ENCODE data around the gene NR2E3.

Gene NR2E3

GRCh38 chr15:71784719-71785118, 25.6 kb upstream of the NR2E3 start:
- H3K4me1 Mint-ChIP-seq (ENCODE audit: low read depth): peaks cover 17% of the 10 kb centered on the region
- no peaks in the 10 kb centered on the region for H3K9me3 Mint-ChIP-seq
- H3K27me3 Mint-ChIP-seq (ENCODE audit: low read depth): peaks cover 27% of the 10 kb centered on the region
- no peaks in the 10 kb centered on the region for H3K36me3 Mint-ChIP-seq (ENCODE audit: low read depth)
- no peak overlapping the region for H3K4me3 Mint-ChIP-seq
- no peak overlapping the region for H3K27ac Mint-ChIP-seq

- Mint-ChIP-seq H3K4me1 (ENCODE audit: low read depth) (peaks cover 7% of the 10 kb centered on the region), H3K27ac (no peak overlapping the region), H3K9me3 (no peaks in the 10 kb centered on the region), H3K4me3 (no peak overlapping the region), H3K27me3 (ENCODE audit: low read depth) (peaks cover 17% of the 10 kb centered on the region), H3K36me3 (ENCODE audit: low read depth) (no peaks in the 10 kb centered on the region)
Observed at GRCh38 chr15:71785996-71786395, 24.4 kb upstream of the NR2E3 start.

- Mint-ChIP-seq H3K27ac (no peak overlapping the region), H3K9me3 (no peaks in the 10 kb centered on the region), H3K36me3 (ENCODE audit: low read depth) (no peaks in the 10 kb centered on the region), H3K4me3 (no peak overlapping the region), H3K4me1 (ENCODE audit: low read depth) (peaks cover under 1% of the 10 kb centered on the region), H3K27me3 (ENCODE audit: low read depth) (peaks cover 11% of the 10 kb centered on the region)
Observed at GRCh38 chr15:71786673-71787072, 23.7 kb upstream of the NR2E3 start.

GRCh38 chr15:71788646-71789579, 21.4 kb upstream of the NR2E3 start:
- H3K4me3 Mint-ChIP-seq: no peak overlapping the region
- H3K27me3 Mint-ChIP-seq (ENCODE audit: low read depth): peaks cover 11% of the 10 kb centered on the region
- H3K9me3 Mint-ChIP-seq: no peaks in the 10 kb centered on the region

GRCh38 chr15:71789616-71790015, 20.7 kb upstream of the NR2E3 start:
- H3K4me1 Mint-ChIP-seq (ENCODE audit: low read depth): no peaks in the 10 kb centered on the region
- H3K4me3 Mint-ChIP-seq: no peak overlapping the region
- H3K27me3 Mint-ChIP-seq (ENCODE audit: low read depth): peaks cover 10% of the 10 kb centered on the region
- no peak overlapping the region for H3K27ac Mint-ChIP-seq
- H3K36me3 Mint-ChIP-seq (ENCODE audit: low read depth): no peaks in the 10 kb centered on the region
- H3K9me3 Mint-ChIP-seq: no peaks in the 10 kb centered on the region

More at GRCh38 chr15:71788646-71789579, 21.4 kb upstream of the NR2E3 start:
- Mint-ChIP-seq H3K27ac (no peak overlapping the region), H3K4me1 (ENCODE audit: low read depth) (no peaks in the 10 kb centered on the region), H3K36me3 (ENCODE audit: low read depth) (no peaks in the 10 kb centered on the region)

- Mint-ChIP-seq H3K4me1 (ENCODE audit: low read depth) (no peaks in the 10 kb centered on the region), H3K9me3 (no peaks in the 10 kb centered on the region), H3K27ac (no peak overlapping the region), H3K27me3 (ENCODE audit: low read depth) (peaks cover 6% of the 10 kb centered on the region), H3K4me3 (no peak overlapping the region), H3K36me3 (ENCODE audit: low read depth) (no peaks in the 10 kb centered on the region)
Observed at GRCh38 chr15:71790081-71790480, 20.3 kb upstream of the NR2E3 start.

GRCh38 chr15:71791975-71792374, 18.4 kb upstream of the NR2E3 start:
- Mint-ChIP-seq H3K27me3 (ENCODE audit: low read depth) (no peaks in the 10 kb centered on the region), H3K36me3 (ENCODE audit: low read depth) (no peaks in the 10 kb centered on the region), H3K4me1 (ENCODE audit: low read depth) (no peaks in the 10 kb centered on the region), H3K27ac (no peak overlapping the region), H3K9me3 (no peaks in the 10 kb centered on the region), H3K4me3 (no peak overlapping the region)

- Mint-ChIP-seq H3K27ac (no peak overlapping the region), H3K27me3 (ENCODE audit: low read depth) (no peaks in the 10 kb centered on the region), H3K4me1 (ENCODE audit: low read depth) (no peaks in the 10 kb centered on the region), H3K36me3 (ENCODE audit: low read depth) (no peaks in the 10 kb centered on the region), H3K4me3 (no peak overlapping the region), H3K9me3 (no peaks in the 10 kb centered on the region)
Observed at GRCh38 chr15:71792521-71792920, 17.8 kb upstream of the NR2E3 start.

- H3K27ac Mint-ChIP-seq: no peak overlapping the region
Observed at GRCh38 chr15:71798641-71799040, 11.7 kb upstream of the NR2E3 start.

GRCh38 chr15:71800190-71800589, 10.2 kb upstream of the NR2E3 start:
- no peak overlapping the region for H3K27ac Mint-ChIP-seq
- no peaks in the 10 kb centered on the region for H3K36me3 Mint-ChIP-seq (ENCODE audit: low read depth)
- H3K9me3 Mint-ChIP-seq: no peaks in the 10 kb centered on the region
- H3K4me1 Mint-ChIP-seq (ENCODE audit: low read depth): no peaks in the 10 kb centered on the region
- H3K27me3 Mint-ChIP-seq (ENCODE audit: low read depth): peaks cover 9% of the 10 kb centered on the region
- H3K4me3 Mint-ChIP-seq: no peak overlapping the region

More at GRCh38 chr15:71798641-71799040, 11.7 kb upstream of the NR2E3 start:
- Mint-ChIP-seq H3K4me3 (no peak overlapping the region), H3K4me1 (ENCODE audit: low read depth) (no peaks in the 10 kb centered on the region), H3K36me3 (ENCODE audit: low read depth) (no peaks in the 10 kb centered on the region), H3K9me3 (no peaks in the 10 kb centered on the region), H3K27me3 (ENCODE audit: low read depth) (peaks cover 9% of the 10 kb centered on the region)

- no peaks in the 10 kb centered on the region for H3K36me3 Mint-ChIP-seq (ENCODE audit: low read depth)
- no peaks in the 10 kb centered on the region for H3K4me1 Mint-ChIP-seq (ENCODE audit: low read depth)
- H3K27me3 Mint-ChIP-seq (ENCODE audit: low read depth): peaks cover 9% of the 10 kb centered on the region
- no peak overlapping the region for H3K27ac Mint-ChIP-seq
- no peaks in the 10 kb centered on the region for H3K9me3 Mint-ChIP-seq
- no peak overlapping the region for H3K4me3 Mint-ChIP-seq
Observed at GRCh38 chr15:71800835-71801745, 9.3 kb upstream of the NR2E3 start.

- Mint-ChIP-seq H3K36me3 (ENCODE audit: low read depth) (no peaks in the 10 kb centered on the region), H3K27me3 (ENCODE audit: low read depth) (peaks cover 9% of the 10 kb centered on the region), H3K4me1 (ENCODE audit: low read depth) (no peaks in the 10 kb centered on the region), H3K9me3 (no peaks in the 10 kb centered on the region), H3K4me3 (no peak overlapping the region), H3K27ac (no peak overlapping the region)
Observed at GRCh38 chr15:71801935-71802655, 8.3 kb upstream of the NR2E3 start.

- Mint-ChIP-seq H3K4me1 (ENCODE audit: low read depth) (no peaks in the 10 kb centered on the region), H3K36me3 (ENCODE audit: low read depth) (no peaks in the 10 kb centered on the region), H3K9me3 (no peaks in the 10 kb centered on the region), H3K4me3 (no peak overlapping the region), H3K27me3 (ENCODE audit: low read depth) (peaks cover 9% of the 10 kb centered on the region), H3K27ac (no peak overlapping the region)
Observed at GRCh38 chr15:71802770-71803169, 7.6 kb upstream of the NR2E3 start.

GRCh38 chr15:71804226-71804625, 6.1 kb upstream of the NR2E3 start:
- H3K27me3 Mint-ChIP-seq (ENCODE audit: low read depth): peaks cover 9% of the 10 kb centered on the region
- H3K9me3 Mint-ChIP-seq: no peaks in the 10 kb centered on the region
- H3K36me3 Mint-ChIP-seq (ENCODE audit: low read depth): no peaks in the 10 kb centered on the region
- H3K27ac Mint-ChIP-seq: no peak overlapping the region
- no peaks in the 10 kb centered on the region for H3K4me1 Mint-ChIP-seq (ENCODE audit: low read depth)
- no peak overlapping the region for H3K4me3 Mint-ChIP-seq

Measured in T-helper 1 cell treated with Interleukin-12 subunit alpha and Interleukin-12 subunit beta and Interleukin-4 antibody, amounts not matched to agents 30 μg/mL and 1 μg/mL, for 36 hours (primary cell).